Stimulated activated effector memory CD8-positive, alpha-beta T cell treated with anti-CD3 and anti-CD28 coated beads, Interleukin-12 subunit alpha, Interleukin-12 subunit beta, amount 100 ng/mL, for 72 hours (primary cell): ENCODE data around the gene CBLC.
A peak's percentile ranks its signal among the peaks of the same experiment; 100 is the strongest.
"Not testable (repeated sequence)": the region's sequence is repeated elsewhere in the genome, so short reads cannot be mapped to it uniquely, and the experiment has no call there.

Source experiments
- ATAC-seq: fragments of 150-1000 bp; cut with Tn5 transposase; 2 replicates; pipeline ENCODE4 v1.10.0; 2021
- DNase-seq, 2 donors: peaks; one replicate each; pipeline ENCODE4 v3.0.0; 2021 to 2022; ENCODE audit warnings: low spot score in 2 of 2
- H3K27ac Mint-ChIP-seq: one replicate; pipeline ENCODE4 v1.8.0; 2022; ENCODE audit warnings: mild to moderate bottlenecking, mixed read lengths
- H3K36me3 Mint-ChIP-seq: one replicate; pipeline ENCODE4 v1.8.0; 2022; ENCODE audit warnings: mild to moderate bottlenecking, mixed read lengths
- H3K4me1 Mint-ChIP-seq: one replicate; pipeline ENCODE4 v1.8.0; 2022; ENCODE audit warnings: mixed read lengths
- H3K4me3 Mint-ChIP-seq: one replicate; pipeline ENCODE4 v1.8.0; 2022; ENCODE audit warnings: mild to moderate bottlenecking, mixed read lengths
- H3K9me3 Mint-ChIP-seq: one replicate; pipeline ENCODE4 v1.8.0; 2022; ENCODE audit warnings: mixed read lengths

CBLC gene

DNA sequence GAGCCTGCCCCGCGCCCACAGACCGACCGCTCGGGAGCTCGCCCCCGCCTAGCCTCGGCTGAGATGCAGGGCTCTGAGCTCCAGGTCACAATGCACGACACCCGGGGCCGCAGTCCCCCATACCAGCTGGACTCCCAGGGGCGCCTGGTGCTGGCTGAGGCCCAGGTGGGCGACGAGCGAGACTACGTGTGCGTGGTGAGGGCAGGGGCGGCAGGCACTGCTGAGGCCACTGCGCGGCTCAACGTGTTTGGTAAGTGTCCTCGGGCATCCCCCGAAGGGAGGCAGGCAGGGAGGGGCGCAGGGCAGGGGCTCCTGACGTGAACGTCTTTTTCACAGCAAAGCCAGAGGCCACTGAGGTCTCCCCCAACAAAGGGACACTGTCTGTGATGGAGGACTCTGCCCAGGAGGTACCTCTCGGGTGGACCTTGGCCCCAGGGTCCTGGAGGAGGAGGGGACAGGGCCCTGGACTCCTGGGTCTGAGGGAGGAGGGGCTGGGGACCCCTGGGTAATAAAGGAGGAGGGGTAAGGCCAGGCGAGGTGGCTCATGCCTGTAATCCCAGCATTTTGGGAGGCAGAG lies 34.5 kb downstream of the CBLC start:
- Mint-ChIP-seq H3K9me3 (no peaks in the 10 kb centered on the region), H3K4me3 (no peak overlapping the region), H3K27ac (no peak overlapping the region), H3K36me3 (no peaks in the 10 kb centered on the region), H3K4me1 (peaks cover 4% of the 10 kb centered on the region)
- ATAC-seq (no peak), DNase-seq (no peak)

DNA sequence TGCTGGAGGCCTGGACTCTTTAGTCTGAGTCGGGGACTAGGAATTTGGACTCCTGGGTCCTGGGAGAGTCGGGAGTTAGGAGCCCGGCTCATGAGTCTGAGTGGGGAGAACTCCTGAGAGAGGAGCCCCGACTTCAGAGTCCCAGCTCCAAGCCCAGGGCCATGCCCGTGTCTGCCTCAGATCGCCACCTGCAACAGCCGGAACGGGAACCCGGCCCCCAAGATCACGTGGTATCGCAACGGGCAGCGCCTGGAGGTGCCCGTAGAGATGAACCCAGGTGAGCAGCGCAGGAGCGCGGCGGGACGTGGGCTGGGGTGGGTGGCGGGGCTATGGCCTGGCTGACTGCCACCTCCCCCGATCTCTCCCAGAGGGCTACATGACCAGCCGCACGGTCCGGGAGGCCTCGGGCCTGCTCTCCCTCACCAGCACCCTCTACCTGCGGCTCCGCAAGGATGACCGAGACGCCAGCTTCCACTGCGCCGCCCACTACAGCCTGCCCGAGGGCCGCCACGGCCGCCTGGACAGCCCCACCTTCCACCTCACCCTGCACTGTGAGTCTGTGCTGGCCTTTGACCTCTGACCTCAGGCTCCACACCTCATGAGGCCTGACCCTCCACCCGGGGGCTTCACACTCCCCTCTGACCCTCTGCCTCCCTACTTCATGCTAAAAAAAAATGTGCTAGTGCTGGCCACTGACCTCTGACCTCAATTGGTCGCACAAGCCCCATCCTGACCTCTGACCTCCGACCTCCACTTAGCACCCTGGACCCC lies 35.6 kb downstream of the CBLC start:
- ATAC-seq (no peak), DNase-seq (no peak)
- H3K4me3 Mint-ChIP-seq = no peak overlapping the region
- no peaks in the 10 kb centered on the region for H3K9me3 Mint-ChIP-seq
- peaks cover 4% of the 10 kb centered on the region for H3K4me1 Mint-ChIP-seq
- H3K36me3 Mint-ChIP-seq = no peaks in the 10 kb centered on the region
- H3K27ac Mint-ChIP-seq = no peak overlapping the region

DNA sequence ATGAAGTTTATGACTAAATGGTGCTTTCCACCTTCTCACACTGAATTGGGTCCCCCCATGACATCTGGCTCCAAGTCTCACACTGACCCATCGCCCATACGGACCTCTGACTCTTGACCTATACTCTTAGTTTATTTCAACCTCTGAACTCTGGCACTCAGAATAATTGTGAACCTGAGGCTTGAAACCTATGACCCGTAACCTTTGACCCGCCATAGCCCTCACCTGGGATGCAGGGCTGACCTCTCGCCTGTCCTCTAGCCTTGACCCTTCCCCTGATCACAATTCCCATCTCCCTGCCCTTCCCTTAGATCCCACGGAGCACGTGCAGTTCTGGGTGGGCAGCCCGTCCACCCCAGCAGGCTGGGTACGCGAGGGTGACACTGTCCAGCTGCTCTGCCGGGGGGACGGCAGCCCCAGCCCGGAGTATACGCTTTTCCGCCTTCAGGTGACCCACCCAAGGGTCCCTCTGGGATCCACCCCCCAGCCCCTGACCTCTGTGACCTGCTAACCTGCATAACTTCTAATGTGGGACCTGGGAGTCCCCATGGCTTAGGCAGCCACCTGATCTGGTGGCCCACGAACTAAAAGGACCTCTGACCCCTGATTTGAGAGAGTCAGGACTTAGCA lies 36.3 kb downstream of the CBLC start:
- no peak for DNase-seq
- no peaks in the 10 kb centered on the region for H3K36me3 Mint-ChIP-seq
- no peaks in the 10 kb centered on the region for H3K9me3 Mint-ChIP-seq
- no peak for ATAC-seq
- no peaks in the 10 kb centered on the region for H3K4me1 Mint-ChIP-seq
- H3K4me3 Mint-ChIP-seq = no peak overlapping the region
- no peak overlapping the region for H3K27ac Mint-ChIP-seq

DNA sequence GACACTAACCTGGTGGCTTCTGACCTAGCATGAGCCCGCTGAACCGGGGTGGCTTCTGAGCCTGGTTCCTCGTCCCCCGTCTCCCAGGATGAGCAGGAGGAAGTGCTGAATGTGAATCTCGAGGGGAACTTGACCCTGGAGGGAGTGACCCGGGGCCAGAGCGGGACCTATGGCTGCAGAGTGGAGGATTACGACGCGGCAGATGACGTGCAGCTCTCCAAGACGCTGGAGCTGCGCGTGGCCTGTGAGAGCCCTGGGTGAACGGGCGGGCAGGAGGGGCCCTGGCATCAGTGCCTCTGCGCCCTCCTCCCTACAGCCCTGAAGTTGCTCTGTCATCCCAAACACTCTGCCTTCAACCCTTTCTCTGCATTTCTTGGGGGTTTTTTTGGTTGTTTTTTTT lies 36.8 kb downstream of the CBLC start:
- no peaks in the 10 kb centered on the region for H3K4me1 Mint-ChIP-seq
- no peak for ATAC-seq
- no peak overlapping the region for H3K4me3 Mint-ChIP-seq
- DNase-seq = no peak
- H3K36me3 Mint-ChIP-seq = no peaks in the 10 kb centered on the region
- H3K9me3 Mint-ChIP-seq = no peaks in the 10 kb centered on the region
- no peak overlapping the region for H3K27ac Mint-ChIP-seq

DNA sequence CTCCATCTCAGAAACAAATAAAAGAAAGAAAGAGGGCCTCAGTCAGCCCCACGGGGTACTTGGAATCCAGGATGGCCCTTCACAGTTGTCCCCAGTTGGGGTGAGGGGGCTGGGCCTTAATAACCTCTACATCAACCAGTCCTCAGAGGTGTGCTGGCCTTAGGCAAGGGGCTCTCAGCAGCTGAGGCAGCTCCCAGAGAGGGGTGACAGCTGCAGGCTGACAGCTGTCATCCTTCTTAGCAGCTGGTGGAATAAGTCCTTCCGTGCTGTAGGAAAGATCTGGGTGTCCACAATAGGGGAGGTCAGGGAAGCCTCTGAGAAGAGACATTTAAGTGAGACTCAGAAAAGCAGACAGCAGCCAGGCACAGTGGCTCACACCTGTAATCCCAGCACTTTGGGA lies 38.6 kb downstream of the CBLC start:
- Mint-ChIP-seq H3K4me1 (no peaks in the 10 kb centered on the region), H3K36me3 (no peaks in the 10 kb centered on the region), H3K27ac (no peak overlapping the region), H3K9me3 (no peaks in the 10 kb centered on the region), H3K4me3 (no peak overlapping the region)
- ATAC-seq (no peak), DNase-seq (no peak)

DNA sequence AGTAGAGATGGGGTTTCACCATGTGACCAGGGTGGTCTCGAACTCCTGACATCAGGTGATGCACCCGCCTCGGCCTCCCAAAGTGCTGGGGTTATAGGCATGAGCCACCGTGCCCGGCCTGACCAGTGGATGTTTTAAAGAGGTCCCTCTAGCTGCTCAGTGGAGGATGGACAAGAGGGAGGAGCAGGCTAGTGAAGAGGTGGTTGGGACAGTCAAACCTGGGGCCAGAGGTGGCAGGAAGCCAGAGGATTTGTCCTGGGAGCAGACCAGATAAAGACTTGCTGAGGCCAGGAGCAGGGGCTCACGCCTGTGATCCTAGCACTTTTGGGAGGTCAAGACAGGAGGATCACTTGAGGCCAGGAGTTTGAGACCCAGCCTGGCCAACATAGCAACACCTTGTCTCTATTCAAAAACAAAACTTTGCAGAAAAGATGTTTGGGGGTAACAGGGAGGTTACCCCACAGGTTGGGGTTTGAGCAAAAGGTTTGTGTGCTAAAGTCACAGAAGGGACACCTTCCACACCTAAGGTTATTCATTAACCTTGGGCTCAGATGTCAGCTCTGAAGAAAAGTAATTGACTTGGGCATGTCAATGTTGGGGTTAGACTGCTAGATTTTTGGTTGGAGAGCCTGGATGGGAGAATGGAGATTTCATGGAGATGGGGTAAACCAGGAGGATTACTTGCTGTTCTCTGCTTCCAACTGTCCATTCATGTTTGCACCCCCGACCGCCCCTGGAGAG lies 40.2 kb downstream of the CBLC start:
- no peak overlapping the region for H3K27ac Mint-ChIP-seq
- no peaks in the 10 kb centered on the region for H3K36me3 Mint-ChIP-seq
- H3K4me1 Mint-ChIP-seq = no peaks in the 10 kb centered on the region
- no peak overlapping the region for H3K4me3 Mint-ChIP-seq
- no peak for DNase-seq
- H3K9me3 Mint-ChIP-seq = no peaks in the 10 kb centered on the region
- no peak for ATAC-seq

DNA sequence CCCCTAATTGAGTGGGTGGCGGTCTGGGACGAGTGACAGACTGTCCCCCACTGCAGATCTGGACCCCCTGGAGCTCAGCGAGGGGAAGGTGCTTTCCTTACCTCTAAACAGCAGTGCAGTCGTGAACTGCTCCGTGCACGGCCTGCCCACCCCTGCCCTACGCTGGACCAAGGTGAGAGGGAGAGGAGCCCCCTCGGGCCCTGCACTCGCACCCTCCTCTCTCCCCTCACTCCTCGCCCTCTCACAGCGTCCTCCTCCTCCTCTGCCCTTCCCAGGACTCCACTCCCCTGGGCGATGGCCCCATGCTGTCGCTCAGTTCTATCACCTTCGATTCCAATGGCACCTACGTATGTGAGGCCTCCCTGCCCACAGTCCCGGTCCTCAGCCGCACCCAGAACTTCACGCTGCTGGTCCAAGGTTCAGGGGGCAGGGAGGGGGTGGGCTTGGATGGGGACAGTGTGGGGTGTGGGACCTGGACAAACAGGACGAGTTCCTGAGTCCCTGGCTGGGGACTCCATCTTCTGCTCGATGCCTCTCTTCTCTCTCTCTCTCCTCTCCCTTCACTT lies 40.9 kb downstream of the CBLC start:
- ATAC-seq = no peak
- H3K27ac Mint-ChIP-seq = no peak overlapping the region

DNA sequence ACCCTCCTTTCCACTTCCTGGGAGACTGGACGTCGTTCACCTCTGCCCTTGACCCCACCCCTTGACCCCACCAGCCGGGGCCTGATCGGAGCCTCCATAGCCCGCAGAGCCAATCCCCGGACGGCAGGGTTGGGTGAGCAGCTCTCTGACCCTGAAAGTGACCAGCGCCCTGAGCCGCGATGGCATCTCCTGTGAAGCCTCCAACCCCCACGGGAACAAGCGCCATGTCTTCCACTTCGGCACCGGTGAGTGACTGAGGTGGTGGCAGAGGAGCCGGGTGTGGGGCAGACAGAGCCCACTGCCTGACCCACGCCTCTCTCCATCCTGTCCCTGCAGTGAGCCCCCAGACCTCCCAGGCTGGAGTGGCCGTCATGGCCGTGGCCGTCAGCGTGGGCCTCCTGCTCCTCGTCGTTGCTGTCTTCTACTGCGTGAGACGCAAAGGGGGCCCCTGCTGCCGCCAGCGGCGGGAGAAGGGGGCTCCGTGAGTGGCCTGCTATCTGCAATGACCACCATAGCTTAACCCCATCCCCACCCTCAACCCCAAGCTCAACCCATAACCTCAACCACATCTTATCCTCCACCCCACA lies 41.6 kb downstream of the CBLC start:
- no peaks in the 10 kb centered on the region for H3K9me3 Mint-ChIP-seq
- DNase-seq (no peak), ATAC-seq (no peak)
- no peaks in the 10 kb centered on the region for H3K4me1 Mint-ChIP-seq
- H3K36me3 Mint-ChIP-seq = no peaks in the 10 kb centered on the region
- H3K4me3 Mint-ChIP-seq = no peak overlapping the region
- H3K27ac Mint-ChIP-seq = no peak overlapping the region

More for the DNA sequence above, 40.9 kb downstream of the CBLC start:
- no peaks in the 10 kb centered on the region for H3K36me3 Mint-ChIP-seq
- no peak overlapping the region for H3K4me3 Mint-ChIP-seq
- H3K4me1 Mint-ChIP-seq = no peaks in the 10 kb centered on the region
- H3K9me3 Mint-ChIP-seq = no peaks in the 10 kb centered on the region
- no peak for DNase-seq

DNA sequence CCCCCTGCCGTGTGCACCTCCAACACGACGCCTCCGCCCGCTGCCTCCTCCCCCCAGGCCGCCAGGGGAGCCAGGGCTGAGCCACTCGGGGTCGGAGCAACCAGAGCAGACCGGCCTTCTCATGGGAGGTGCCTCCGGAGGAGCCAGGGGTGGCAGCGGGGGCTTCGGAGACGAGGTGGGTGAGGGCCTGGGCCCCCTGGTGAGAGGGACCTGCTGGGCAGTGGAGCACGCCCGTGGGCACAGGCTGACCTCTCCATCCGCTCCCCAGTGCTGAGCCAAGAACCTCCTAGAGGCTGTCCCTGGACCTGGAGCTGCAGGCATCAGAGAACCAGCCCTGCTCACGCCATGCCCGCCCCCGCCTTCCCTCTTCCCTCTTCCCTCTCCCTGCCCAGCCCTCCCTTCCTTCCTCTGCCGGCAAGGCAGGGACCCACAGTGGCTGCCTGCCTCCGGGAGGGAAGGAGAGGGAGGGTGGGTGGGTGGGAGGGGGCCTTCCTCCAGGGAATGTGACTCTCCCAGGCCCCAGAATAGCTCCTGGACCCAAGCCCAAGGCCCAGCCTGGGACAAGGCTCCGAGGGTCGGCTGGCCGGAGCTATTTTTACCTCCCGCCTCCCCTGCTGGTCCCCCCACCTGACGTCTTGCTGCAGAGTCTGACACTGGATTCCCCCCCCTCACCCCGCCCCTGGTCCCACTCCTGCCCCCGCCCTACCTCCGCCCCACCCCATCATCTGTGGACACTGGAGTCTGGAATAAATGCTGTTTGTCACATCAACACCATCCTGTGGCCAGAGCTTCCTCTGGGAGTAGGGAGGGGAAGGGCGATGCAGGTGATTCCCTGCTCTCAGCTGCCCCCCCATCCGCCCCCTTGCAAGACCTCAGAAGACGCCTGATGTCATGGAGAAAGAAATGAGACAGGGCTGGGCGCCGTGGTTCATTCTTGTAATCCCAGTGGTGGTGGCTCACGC lies 43.2 kb downstream of the CBLC start:
- no peak overlapping the region for H3K27ac Mint-ChIP-seq
- H3K36me3 Mint-ChIP-seq = no peaks in the 10 kb centered on the region
- no peak overlapping the region for H3K4me3 Mint-ChIP-seq
- no peaks in the 10 kb centered on the region for H3K9me3 Mint-ChIP-seq
- no peak for ATAC-seq
- no peaks in the 10 kb centered on the region for H3K4me1 Mint-ChIP-seq
- no peak for DNase-seq

DNA sequence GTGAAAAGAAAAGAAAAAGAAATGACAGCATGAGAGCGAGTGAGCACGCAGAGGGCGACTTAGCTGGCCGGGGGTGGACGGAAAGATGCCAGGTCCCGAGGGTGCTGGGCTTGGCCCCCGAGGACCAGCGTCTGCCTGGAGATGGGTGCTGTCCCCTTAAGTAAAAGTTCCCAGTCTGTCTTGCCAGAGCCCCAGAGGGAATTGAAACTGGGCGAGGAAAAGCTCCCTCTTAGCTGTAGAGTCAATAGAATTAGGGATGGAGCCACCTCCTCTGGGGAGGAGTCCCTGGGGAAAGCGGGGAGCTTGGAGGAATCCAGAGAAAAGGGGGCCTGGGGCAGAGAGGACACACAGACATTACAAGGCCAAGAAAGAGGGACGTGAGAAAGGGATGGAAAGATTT lies 44.5 kb downstream of the CBLC start:
- ATAC-seq (no peak), DNase-seq (no peak)
- Mint-ChIP-seq H3K4me1 (no peaks in the 10 kb centered on the region), H3K9me3 (no peaks in the 10 kb centered on the region), H3K27ac (no peak overlapping the region), H3K4me3 (no peak overlapping the region), H3K36me3 (no peaks in the 10 kb centered on the region)

DNA sequence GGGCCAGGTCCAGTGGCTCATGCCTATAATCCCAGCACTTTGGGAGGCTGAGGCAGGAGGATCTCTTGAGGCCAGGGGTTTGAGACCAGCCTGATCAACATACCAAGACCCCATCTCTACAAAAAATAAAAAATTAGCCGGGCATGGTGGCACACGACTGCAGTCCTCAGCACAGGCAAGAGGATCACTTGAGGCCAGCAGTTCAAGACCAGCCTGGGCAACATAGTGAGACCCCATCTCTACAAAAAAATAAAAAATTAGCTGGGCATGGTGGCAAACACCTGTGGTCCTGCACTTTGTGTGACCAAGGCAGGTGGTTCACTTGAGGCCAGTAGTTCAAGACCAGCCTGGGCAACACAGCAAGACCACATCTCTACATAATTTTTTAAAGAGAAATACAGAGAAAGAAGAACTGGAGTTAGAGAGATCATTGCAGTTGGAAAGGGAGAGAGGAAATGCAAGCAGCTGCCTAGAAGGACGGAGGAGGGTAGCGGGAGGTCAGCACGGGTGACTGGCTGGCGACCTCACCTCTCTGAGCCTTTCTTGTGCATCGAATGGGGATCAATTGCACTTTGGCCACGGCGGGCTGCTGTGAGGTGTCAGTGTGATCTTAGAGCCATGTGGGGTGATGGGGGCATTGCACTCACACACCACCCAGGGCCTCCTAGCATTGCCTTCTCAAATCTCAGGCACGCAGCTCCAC lies 45.1 kb downstream of the CBLC start:
- Mint-ChIP-seq H3K4me3 (no peak overlapping the region), H3K4me1 (no peaks in the 10 kb centered on the region), H3K9me3 (no peaks in the 10 kb centered on the region), H3K36me3 (no peaks in the 10 kb centered on the region), H3K27ac (no peak overlapping the region)
- no peak for DNase-seq
- no peak for ATAC-seq

DNA sequence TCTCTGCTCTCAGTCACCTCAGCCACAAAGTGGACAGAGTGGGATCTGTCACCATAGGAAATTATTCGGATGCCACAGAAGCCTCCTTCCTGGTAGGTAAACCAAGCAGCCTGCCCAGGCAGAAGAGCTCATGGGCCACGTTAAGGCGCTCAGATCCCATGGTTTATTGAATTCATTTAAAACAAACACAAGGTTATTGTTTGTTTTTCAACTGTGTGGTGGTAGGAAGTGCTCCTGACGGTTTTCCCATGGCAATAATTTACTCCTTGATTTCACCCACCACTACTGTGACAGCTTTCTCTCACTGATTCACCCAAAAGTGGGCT lies 45.6 kb downstream of the CBLC start:
- Mint-ChIP-seq H3K27ac (no peak overlapping the region), H3K4me3 (no peak overlapping the region), H3K4me1 (no peaks in the 10 kb centered on the region), H3K36me3 (no peaks in the 10 kb centered on the region), H3K9me3 (no peaks in the 10 kb centered on the region)
- ATAC-seq (no peak), DNase-seq (no peak)

DNA sequence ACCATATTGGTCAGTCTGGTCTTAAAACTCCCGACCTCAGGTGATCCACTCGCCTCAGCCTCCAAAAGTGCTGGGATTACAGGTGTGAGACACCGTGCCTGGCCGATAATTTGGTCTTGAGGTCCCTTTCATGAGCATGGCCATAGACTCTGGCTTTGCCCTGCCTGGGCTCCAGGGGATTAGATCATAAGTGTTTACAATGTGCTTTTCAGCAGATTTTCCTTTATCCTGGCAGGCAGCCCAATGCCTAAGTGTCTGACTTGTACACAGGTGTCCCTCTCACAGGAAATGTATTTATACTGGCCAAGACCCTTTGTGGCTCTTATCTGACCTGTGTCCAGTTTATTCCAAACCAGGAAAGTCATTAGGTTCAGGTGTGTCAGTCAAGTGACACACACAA lies 47.1 kb downstream of the CBLC start:
- H3K9me3 Mint-ChIP-seq = no peaks in the 10 kb centered on the region
- peak overlapping the region; percentile 10 for H3K27ac Mint-ChIP-seq
- no peaks in the 10 kb centered on the region for H3K36me3 Mint-ChIP-seq
- H3K4me3 Mint-ChIP-seq = no peak overlapping the region
- ATAC-seq = no peak
- no peaks in the 10 kb centered on the region for H3K4me1 Mint-ChIP-seq
- DNase-seq = no peak

DNA sequence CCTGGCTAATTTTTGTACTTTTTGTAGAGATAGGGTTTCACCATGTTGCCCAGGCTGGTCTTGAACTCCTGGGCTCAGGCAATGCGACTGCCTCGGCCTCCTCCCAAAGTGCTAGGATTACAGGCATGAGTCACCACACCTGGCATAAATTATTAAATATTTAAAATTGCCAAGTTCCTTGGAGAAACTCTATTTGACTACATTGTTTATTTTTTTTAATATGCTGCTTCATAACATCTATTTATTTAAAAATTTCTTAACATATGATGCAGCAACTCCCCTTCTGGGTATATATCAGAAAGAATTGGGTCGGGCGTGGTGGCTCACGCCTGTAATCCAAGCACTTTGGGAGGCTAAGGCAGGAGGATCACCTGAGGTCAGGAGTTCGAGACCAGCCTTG lies 55.2 kb downstream of the CBLC start:
- H3K4me3 Mint-ChIP-seq, H3K9me3 Mint-ChIP-seq, H3K4me1 Mint-ChIP-seq, ATAC-seq, H3K27ac Mint-ChIP-seq, DNase-seq, H3K36me3 Mint-ChIP-seq: not testable (repeated sequence)
